RPMI7951 (cell line): ENCODE data around the gene TULP3. TPM values are rescaled to one million over a fixed set of nuclear protein-coding genes. Genes with fewer than 3 reads are reported as not detected.
A peak's percentile ranks its signal among the peaks of the same experiment; 100 is the strongest.

Experiments used
- DNase-seq: peaks from one replicate; pipeline ENCODE4 v3.0.0-alpha.2; 2012; ENCODE audit warnings: low read depth
- total RNA-seq: library from RNA; depleted of rRNA; stranded (reverse); fragments of >200 nt; shearing (Covaris generic); gene quantifications from 2 replicates; pipeline ENCODE4 v1.2.3, GENCODE V29; 2014

Gene TULP3
- total RNA-seq, 1 experiment from 2014 or later: 42.8 TPM

DNA sequence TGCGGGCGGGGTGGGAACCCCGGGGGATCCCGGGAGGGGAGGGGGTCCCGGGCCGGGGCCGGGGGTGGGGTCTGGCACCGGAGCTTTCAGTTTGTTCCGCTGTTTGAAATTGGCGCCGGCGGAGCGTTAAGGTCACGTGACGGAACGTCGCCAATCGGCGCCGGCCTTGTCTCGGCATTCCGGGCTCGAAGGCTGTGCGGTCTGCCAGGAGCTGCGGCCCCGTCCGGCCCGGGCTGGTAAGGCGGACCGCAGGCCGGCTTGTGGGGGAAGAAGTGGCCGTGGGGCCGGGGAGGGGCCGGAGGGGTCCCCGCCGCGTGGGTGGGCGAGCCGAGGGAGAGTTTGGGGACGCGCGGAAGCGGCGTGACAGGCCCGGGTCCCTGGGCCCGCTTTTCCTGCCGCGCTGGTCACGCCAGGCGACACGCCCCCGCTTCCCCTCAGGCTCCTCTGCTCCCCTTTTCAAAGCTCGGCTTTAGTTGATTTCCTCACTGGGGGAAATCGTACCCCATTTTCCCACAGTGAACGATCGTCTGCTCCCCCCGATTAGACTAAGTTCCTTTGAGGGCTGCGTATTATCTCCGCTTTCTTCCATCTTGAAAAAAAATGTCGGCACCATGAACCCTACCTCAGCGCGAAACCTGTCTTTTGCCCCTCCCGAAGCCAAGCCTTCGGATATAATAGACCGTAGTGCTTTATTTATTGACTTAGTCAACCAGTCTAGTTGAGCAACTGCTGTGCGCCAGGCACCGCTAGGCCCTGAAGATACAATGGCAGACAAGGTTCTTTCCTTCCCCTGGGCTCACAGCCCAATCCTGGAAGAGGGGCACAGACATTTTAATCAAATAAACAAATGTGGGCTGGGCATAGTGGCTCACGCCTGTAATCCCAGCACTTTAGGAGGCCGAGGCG is 13.4 kb upstream of the TULP3 start, which contains the start of the genes FOXM1 and RHNO1:
FOXM1 (minus strand) TSS at position 128 of the 906 bp plus-strand sequence. CDS start 2,696 bp downstream, outside the sequence.
RHNO1 (plus strand) TSS at position 177 of the 906 bp plus-strand sequence. CDS start 8,144 bp downstream, outside the sequence.
- peak; percentile 82 for DNase-seq

DNA sequence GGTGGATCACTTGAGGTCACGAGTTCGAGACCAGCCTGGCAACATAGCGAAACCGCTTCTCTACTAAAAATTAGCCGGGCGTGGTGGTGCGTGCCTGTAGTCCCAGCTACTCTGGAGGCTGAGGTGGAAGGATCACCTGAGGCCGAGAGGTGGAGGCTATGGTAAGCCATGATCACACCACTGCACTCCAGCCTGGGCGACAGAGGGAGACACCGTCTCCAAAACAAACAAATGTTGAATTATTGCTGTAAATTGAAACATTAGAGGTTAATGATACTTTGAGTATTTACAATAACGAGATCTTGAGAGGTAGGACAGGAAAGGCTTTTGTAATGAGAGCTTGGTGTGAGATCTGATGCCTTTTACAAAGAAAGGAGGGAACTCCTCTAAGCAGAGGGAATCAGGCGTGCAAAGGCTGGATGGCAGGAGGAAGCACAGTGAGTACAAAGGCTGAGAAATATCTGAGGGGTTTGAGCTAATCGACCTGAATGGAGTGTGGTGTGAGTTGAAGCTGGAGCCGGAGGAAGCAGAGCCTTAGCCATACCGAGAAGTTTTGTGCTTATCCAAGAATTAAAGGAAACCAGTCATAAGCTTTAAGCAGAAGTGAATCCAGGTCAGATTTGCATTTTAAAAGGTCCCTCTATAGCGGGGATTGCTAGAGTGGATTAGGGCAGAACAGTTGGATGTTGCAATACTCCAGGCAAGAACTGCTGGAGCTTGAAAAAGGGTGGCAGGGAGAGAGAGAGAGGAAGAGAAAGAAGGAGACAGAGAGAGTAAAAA is 12.5 kb upstream of the TULP3 start:
- no peak for DNase-seq

DNA sequence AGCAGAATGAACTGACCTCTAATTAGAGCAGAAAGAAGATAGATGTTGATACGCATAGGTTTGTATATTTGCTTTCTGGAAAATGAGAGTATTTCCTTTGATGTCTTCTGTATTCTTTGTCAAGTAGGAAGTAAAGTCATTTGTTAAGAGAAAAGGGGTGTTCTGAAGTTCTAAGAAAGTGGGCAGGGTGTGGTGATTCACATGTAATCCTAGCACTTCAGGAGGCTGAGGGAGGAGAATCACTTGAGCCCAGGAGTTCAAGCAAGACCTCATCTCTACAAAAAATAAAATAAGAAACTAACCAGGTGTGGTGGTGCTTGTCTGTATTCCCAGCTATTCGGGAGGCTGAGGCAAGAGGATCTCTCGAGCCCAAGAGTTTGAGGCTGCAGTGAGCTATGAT is 10.8 kb upstream of the TULP3 start:
- no peak for DNase-seq

DNA sequence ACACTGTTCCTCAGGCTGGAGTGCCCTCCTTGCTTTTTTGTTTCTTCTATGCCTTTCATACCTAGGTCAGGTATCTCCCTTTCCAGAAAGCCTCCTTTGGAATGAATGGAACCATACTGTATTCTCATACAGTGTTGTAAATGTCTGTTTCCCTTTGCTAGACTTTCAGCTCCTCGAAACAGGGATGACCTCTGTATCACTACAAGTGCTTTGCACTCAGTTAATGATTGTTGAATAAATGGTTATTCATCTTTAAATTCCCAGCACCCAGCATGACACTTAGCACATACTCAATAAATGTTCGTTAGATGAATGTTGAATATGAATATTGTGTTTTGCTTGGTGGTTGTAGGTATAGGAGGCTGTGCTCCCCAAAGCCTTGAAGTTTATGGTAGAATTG is 5.9 kb upstream of the TULP3 start:
- DNase-seq: no peak

DNA sequence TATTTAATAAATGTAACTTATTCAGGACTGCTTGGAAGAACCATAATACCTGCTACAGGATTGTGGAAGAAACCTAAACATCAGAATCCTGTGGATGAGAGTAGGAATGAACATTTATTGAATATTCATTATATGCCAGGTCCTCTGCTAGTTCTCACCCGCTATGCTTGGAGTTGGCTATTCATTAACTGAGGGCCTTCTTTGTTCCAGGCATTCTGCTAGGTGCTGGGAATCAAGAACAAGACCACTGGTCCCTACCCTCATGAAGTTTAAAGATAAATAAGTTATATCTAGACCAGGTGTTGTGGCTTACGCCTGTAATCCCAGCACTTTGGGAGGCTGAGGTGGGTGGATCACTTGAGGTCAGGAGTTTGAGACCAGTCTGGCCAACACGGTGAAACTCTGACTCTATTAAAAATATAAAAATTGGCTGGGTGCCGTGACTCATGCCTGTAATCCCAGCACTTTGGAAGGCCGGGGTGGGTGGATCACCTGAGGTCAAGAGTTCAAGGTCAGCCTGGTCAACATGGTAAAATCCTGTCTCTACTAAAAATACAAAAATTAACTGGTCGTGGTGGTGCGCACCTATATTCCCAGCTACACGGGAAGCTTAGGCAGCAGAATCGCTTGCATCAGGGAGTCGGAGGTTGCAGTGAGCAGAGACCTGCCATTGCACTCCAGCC is 3.8 kb upstream of the TULP3 start:
- DNase-seq: no peak

DNA sequence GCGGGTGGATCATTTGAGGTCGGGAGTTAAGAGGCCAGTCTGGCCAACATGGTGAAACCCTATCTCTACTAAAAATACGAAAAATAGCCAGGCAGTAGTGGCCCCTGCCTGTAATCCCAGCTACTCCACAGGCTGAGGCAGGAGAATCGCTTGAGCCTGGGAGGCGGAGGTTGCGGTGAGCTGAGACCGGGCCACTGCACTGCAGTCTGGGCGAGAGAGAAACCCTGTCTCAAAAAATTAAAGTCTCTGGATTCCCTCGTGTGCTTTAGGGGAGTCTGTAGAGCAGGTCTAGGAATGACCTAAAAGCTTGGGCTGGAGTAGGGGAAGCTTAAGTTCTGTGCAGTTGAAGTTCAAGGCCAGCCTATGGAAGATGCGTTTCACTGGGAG is 697 bp upstream of the TULP3 start:
- DNase-seq: no peak

DNA sequence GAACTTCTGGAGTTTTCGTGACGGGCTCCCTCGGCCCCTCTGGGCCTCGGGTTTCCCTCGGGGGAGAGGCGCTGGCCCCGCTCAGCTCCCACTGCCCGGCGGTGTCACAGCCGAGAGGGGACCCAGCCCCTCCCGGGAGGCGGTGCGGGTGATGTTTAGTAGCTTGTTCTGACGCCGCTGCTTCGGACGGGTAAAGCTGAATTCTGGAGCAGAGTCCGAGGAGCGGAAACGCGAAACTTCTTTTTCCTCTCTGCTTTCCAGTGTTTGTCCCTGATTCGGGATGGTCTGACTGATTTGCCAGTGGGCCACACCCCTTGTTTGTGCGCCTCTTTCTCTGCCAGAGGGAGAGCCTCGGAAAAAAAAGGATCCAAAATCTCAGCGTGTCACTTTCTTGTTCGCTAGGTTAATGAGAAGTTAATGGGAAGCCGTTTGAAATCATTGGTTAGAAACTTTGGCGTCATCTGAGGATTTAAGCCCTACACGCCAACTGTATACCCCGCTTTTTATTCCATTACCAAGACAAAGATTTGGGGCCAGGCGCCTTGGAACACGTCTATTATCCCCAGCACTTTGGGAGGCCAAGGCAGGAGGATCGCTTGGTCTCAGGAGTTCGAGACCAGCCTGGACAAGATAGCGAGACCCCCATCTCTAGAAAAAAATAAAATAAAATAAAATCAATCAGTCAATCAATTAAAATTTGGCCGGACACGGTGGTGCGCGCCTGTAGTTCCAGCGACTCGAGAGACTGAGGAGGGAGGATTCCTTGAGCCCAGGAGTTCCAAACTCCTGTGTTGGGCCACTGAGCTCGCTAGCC is 756 bp downstream of the TULP3 start:
- DNase-seq: peak; percentile 81

DNA sequence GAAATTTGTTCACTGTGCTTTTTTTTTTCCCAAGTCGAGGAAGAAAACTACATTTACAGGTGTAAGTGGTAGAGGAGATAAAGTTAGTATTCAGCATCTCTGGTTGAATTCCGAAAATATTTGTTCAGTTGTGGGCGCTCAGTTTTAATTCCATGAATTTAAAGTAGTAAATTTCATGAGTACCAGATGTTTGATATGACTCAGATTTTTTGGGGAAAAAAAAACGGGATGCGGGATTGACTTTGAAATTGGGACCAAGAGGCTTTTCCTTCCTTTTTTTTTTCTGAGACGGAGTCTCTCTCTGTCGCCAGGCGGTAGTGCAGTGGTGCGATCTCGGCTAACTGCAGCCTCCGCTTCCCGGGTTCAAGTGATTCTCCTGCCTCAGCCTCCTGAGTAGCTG is 1.6 kb downstream of the TULP3 start:
- peak; percentile 62 for DNase-seq

DNA sequence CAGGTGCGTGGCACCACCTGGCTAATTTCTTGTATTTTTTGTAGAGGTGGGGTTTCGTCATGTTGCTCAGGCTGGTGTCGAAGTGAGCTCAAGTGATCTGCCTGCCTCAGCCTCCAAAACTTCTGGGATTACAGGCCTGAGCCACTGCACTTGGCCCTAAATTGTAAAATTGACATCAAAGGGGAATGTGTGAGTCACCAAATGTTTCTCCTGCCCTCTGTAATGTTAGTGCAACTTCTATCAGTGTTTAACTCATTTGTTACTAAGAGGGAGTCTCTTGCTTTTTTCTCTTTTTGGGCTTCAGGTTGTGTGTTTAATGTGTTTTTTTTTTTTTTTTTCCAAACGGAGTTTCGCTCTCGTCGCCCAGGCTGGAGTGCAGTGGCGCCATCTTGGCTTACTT is 2.3 kb downstream of the TULP3 start:
- peak; percentile 84 for DNase-seq

DNA sequence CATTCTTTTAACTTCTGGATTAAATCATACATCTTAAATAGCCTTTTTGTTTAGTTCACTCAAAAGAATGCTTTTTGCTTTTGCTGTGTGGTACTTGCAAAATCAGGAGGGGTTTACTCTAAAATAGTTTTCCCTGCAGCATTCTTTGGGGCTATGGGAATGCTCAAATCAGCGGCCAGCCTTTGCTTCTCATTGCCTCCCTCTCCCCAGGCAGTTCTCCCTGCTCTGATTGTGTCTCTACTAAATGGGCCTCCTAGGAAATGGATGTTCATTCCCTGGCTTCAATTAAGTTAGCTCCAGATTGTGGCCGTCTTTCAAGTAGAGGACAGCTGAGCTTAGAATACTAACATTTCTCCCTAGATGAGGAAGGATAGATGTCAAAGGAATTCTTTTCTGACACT is 4.4 kb downstream of the TULP3 start:
- DNase-seq: no peak

DNA sequence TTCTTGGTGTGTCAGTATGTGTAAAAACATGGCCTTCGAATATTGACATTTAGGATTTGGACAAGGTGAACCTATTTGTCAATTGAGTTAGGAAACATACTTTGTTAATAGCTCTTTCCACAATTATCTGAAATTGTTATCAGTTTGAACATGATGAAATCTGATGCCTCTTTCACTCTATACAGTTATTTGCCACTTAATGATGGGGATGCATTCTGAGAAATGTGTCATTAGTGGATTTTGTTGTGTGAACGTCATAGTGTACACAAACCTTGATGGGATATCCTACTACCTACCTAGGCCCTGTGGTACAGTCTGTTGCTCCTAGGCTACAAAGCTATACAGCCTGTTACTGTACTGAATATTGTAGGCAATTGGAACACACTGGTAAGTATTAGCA is 4.8 kb downstream of the TULP3 start:
- DNase-seq: no peak

DNA sequence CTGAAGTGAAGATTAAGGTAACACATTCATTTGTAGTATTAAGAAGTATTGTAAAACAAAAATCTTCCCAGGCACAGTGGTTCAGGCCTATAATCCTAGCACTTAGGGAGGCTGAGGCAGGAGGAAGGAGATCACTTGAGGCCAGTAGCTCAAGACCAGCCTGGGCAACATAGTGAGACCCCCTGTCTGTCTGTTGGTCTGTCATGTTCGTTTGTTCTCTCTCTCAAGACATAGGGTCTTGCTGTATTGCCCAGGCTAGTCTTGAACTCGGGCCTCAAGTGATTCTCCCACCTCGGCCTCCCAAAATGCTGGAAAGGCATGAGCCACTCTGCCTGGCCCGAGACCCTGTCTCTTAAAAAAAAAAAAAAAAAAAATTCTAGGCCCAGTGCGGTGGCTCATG is 6.7 kb downstream of the TULP3 start:
- no peak for DNase-seq

DNA sequence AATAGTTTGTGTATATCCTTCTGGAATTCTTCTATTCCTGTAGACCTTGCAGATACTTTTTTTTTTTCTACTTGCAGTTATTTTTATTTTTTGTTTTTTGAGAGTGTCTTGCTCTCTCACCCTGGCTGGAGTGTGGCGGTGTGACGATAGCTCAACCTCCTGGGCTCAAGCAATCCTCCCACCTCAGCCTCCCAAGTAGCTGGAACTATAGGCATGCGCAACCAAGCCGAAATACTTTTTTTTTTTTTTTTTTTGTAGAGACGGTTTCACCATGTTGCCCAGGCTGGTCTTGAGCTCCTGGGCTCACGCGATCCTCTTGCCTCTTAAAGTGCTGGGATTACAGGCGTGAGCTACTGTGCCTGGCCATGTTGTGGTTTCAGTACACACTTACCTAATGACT is 10.0 kb downstream of the TULP3 start:
- no peak for DNase-seq

DNA sequence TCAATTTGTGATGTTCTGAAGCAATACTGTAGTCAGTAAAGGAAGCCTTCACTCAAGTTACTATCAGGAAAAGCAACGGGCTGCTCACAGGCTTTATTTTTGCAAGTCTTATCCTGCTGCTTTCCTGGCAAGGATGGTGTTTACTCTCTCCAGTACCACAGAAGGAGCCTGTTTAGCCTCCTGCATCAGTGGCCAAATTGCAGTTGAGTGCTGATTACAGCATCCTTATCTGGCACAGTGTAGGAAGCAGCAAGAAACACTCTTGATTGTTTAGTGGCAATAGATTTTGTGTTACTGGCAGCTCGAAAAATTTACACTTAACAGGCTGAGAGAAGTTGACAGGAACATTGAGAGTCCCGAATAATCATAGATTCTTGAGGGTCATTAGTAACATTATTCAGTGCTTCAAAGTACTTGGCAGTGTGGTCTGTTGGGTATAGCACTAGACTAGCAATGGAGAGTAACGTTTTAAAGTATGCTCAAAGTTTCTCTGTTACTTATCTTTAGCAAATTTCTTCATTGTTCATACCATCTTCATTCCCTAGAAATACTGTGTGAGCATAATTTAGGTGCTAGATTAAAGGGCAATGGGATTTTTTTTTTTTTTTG is 11.7 kb downstream of the TULP3 start:
- no peak for DNase-seq

DNA sequence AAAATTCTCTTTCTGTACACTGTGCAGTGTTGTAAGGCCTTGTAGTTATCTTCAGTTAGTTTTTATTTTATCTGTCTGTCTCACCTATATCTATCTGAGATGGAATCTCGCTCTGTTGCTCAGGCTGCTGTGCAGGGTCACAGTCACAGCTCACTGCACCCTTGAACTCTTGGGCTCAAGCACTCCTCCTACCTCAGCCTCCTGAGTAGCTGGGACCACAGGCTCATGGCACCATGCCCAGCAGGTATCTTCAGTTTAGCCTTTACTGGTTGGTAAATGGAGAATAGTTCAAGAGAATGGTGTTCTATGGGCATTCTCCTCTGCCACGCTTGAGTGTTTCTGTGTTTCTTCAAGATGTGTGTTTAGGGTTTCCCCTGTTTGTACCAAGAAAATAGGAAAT is 13.6 kb downstream of the TULP3 start:
- no peak for DNase-seq

DNA sequence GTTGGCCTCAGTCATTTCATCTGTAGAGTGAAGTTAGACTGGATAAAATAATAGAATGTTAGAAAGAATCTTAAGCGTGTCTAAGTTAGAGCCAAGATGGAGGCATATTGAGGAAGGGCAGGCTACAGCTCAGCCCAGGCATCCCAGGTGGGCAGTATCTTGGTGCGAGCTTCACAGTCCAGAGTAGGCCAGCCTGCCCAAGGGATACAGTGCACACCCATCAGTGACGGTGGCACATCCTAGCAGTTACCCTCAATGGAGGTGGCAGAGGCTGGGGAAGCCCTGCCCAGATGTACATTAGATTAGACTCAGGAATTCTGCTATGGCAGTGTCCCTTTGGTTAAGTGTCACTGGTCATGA is 21.5 kb downstream of the TULP3 start:
- DNase-seq: no peak

DNA sequence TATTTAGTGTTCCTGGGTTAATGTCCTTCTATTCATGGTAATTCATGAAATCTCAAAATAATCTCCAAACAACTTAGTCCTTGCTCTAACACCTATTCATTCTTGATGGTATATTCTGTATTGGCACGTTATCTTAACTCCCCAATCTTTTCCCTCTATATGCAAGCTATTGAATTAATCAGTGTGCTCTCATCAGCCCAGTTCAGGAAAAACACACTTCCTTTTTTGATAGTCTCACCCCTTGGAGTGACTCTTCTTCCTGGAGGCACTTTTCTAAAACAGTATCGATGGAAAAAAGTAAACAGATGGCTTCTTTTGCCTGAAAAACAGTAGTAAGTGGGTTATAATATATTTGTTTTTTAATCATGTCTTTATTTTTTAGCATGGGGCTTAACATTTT is 28.6 kb downstream of the TULP3 start:
- no peak for DNase-seq

DNA sequence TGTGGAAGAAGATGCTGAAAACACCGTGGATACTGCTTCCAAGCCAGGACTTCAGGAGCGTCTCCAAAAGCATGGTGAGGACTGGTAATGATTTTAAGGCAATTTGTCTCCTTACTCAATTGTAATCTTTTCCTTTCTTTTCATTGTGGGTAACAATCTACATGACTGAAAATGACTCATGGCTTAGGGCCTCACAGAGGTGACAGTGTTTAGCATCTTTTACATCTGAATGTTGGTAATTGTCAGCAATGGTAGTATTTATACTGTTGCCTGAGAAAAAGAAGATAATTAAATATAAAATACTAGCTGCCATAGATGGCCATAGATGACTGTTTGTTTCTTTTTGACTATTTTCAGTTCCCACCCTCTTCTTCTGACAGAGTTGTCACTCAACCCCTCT is 31.6 kb downstream of the TULP3 start:
- peak; percentile 5 for DNase-seq

DNA sequence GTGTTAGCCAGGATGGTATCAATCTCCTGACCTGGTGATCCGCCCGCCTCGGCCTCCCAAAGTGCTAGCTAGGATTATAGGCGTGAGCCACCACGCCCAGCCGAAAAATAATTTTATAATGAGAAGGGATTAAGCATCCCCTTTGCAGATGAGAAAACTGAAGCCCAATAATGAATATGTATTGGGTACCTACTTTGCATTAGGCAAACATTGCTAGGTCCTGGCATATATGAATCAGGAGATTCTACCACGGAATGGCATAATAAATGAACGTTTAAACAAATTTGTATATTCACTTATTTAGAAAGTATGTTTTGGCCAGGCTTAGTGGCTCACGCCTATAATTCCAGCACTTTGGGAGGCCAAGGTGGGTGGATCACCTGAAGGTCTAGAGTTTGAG is 32.4 kb downstream of the TULP3 start:
- DNase-seq: no peak

DNA sequence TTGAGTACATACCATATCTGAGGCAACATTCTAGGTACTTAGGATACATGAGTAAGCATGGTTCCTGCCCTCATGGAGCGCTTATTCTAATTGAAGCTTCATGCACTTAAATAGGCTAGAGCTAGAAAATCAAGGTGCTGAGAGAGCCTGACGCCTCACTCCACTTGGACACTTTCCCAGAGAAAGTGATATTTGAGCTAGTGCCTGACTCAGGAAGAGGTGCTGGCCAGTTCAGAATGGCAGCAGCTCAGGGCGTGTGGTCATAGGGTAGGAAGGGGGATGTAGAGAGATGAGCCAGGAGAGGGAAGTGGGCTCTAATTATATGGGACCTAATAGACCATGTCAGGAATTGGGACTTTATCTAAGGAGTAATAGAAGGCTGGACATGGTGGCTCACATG is 33.3 kb downstream of the TULP3 start:
- DNase-seq: peak; percentile 29
